SIG-M5 treated with dmso at 0.1 percent for 504 hours (cell line): ENCODE results near the gene CSKMT.
"Not testable (repeated sequence)": the region's sequence is repeated elsewhere in the genome, so short reads cannot be mapped to it uniquely, and the experiment has no call there.

Experiments used
- DNase-seq: peaks from one replicate; lab custom pipeline; 2025; ENCODE audit not compliant: unreplicated experiment; lab: John Stamatoyannopoulos, UW

Gene CSKMT

DNA sequence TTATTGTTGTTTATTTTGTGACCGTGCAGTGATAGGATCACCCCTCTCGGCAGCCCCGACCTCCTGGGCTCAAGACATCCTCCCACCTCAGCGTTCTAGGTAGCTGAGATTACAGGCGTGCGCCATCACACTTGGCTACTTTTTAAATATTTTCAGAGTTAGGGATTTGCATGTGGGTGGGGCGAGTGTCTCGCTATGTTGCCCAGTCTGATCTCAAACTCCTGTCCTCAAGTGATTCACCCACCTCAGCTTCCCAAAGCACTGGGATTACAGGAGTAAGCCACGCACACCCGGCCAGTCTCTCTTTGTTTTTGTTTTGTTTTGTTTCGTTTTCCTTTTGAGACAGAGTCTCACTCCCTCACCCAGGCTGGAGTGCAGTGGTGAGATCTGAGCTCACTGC is 10.8 kb upstream of the CSKMT start:
- DNase-seq = no peak

DNA sequence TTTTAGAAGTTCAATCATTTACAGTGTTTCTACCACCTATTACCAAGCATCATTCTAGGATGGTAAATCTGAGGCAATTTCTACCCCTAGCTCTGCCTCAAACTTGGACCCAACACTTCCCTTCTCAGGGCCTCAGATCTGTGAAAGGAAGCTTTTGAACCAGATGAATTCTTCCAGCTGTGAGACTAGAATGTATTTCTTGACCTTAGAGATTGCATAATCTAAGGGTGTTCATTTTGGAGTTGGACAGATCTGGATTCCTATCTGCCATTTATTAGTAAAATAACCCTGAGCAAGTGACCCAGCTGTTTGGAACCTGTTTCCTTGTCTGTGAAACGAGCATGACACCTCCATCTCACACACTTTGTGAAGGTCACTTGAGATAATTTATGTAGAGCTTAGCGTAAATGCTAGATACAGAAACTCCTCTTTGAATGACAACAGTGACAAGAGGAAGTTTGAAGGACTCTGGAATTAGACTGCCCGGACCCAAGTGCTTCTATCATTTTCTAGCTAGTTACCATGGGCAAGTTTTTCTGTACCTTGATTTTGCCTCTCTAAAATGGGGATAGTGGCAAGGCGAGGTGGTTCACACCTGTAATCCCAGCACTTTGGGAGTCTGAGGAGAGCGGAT is 8.2 kb upstream of the CSKMT start:
- peak; percentile 33 for DNase-seq

DNA sequence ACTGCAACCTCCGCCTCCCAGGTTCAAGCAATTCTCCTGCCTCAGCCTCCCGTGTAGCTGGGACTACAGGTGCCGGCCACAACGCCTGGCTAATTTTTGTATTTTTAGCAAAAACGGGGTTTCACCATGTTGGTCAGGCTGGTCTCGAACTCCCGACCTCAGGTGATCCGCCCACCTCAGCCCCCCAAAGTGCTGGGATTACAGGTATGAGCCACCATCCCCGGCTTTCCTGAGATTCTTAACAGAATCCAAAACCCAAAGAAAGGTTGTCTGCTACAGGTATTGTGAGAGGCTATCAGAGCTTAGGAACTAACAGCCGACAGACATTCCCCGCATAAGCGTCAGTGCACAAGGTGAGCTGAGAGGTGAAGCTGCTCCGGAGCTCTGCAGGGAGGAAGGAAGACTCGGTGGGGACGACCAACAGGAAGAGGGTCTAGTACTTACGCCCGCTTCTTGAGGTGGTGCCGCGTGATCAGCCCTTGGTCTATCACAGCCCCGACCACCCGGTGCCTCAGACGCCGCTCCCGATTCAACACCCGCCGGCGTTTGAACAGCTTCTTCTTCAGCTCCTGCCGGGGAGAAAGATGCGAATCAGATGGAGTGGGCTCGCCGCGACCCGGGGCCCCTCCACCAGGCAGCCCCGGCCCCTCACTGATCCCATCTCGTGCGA is 572 bp upstream of the CSKMT start:
- DNase-seq = peak; percentile 70

DNA sequence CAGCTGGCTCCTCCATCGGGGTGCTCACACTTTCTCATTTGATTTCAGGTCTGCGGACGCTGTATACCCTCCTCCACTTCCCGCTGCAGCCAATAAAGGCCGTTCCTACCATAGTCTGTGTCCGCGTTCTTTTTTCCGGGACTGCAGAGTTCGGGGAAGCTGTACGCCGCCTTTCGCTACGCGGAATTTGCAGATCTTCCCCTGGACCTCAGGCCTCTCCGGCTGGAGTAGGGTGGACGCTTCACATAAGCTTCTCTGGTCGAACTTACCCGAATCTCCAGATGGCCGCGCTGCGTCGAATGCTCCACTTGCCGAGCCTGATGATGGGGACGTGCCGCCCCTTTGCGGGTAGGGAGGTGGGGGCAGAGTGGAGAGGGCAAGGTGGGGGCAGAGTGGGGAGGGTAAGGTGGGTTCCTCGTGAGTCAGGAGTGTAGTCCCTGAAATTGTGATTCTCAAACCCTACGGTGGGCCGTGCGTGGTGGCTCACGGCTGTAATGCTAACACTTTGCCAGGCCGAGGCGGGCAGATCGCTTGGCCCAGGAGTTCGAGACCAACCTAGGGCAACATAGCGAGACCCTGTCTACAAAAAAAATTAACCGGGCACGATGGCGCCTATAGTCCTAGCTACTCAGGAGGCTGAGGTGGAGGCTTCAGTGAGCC is 617 bp downstream of the CSKMT start:
- peak; percentile 67 for DNase-seq

DNA sequence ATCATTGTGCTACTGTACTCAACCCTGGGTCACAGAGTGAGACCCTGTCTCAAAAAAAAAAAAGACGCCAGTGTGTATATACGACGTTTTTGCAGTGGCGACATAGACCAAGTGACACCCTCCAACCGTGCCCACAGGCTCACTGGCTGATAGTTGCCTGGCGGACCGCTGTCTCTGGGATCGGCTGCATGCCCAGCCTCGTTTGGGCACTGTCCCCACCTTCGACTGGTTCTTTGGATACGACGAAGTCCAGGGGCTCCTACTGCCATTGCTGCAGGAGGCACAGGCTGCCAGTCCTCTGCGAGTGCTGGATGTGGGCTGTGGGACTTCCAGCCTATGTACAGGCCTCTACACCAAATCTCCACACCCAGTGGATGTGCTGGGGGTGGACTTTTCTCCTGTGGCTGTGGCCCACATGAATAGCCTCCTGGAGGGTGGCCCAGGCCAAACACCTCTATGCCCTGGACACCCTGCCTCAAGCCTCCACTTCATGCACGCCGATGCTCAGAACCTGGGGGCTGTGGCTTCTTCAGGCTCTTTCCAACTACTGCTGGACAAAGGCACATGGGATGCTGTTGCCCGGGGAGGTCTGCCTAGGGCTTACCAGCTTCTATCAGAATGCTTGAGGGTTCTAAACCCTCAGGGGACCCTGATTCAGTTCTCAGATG is 1.3 kb downstream of the CSKMT start:
- DNase-seq = no peak

DNA sequence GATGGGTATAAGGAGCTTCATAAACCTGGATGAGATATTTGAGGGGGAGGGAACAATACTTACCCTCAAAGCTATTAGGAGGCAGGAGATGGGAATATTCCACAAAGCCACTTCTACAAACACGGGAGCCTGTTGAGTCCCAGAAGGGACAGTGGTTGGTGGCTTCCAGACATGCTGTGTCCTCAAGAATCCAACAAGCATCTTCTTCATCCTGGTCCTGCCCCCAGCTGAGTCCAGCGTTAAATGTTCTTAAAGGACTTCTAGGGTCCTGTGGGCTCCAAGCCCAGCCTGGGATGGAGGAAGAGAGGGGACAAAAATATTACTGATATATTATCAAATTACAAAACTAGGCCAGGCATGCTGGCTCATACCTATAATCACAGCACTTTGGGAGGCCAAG is 2.3 kb downstream of the CSKMT start:
- no peak for DNase-seq

DNA sequence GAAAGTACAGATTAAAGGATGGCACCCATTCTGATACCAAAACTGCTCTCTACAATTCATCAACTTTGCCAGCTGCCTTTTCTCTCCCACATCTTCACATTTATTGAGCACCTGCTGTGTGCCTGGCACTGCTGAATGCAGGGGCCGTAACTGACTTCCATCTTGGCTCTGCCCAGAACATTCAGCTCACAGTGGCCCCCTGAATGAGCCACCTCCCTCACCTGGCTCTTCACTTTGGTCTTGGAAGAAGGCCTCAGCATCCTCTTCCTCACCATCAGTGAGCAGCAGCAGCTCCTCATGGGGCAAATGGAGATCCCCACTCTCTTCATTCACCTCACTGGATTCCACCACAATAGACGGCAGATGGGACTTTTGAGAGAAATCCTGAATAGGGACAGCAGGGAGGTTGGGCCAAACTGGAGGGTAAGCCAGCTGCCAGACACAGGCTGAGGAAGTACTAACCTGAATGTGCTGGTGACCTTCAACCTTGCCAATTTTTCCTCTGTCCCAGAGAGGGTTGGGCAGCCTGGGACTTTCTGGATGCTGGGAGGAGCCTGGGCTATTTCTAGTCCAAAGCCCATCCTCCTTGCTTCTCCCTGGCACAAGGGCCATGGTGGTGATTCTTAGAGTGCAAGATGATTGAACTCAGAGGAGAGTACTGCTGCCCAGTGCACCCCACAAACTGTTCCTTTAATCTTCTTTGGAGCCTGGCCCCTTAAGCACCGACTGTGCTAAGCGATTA is 4.5 kb downstream of the CSKMT start:
- DNase-seq = no peak

DNA sequence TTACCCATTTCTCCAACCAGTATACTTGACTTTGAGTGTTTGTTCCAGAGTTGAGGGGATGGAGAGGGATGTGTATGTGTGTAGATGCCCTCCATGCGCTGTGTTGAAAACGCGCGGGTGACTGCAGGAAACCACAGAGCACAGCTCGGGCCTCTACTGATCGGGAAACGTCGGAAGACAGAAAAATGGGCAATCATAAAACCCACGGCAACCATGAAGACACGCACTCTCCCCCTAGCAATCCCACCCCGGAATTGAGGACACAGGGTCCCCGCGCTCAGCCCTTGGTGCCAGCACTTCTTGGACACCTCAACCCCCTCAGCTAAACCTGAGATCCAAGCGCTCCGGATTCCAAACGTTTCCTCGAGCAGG is 6.1 kb downstream of the CSKMT start:
- DNase-seq = peak; percentile 68

DNA sequence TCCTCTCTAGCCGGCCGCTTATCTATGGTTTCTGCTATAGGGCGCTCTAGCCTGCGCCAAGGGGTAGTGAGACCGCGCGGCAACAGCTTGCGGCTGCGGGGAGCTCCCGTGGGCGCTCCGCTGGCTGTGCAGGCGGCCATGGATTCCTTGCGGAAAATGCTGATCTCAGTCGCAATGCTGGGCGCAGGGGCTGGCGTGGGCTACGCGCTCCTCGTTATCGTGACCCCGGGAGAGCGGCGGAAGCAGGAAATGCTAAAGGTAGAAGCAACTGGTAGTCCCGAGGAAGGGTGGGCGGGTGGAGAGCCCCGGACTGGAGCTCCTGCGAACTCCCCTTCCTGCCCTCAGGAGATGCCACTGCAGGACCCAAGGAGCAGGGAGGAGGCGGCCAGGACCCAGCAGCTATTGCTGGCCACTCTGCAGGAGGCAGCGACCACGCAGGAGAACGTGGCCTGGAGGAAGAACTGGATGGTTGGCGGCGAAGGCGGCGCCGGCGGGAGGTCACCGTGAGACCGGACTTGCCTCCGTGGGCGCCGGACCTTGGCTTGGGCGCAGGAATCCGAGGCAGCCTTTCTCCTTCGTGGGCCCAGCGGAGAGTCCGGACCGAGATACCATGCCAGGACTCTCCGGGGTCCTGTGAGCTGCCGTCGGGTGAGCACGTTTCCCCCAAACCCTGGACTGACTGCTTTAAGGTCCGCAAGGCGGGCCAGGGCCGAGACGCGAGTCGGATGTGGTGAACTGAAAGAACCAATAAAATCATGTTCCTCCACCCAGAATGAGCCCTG is 6.7 kb downstream of the CSKMT start, which contains the start of the genes LBHD1 and UQCC3:
Gene LBHD1, minus strand, starts transcription at position 660 of the 782 bp plus-strand sequence. CDS start 2,236 bp downstream, outside the sequence.
Gene UQCC3, plus strand, starts transcription at position 66 of the 782 bp plus-strand sequence. Its CDS starts 73 bp downstream, at position 139.
- DNase-seq = peak; percentile 94

DNA sequence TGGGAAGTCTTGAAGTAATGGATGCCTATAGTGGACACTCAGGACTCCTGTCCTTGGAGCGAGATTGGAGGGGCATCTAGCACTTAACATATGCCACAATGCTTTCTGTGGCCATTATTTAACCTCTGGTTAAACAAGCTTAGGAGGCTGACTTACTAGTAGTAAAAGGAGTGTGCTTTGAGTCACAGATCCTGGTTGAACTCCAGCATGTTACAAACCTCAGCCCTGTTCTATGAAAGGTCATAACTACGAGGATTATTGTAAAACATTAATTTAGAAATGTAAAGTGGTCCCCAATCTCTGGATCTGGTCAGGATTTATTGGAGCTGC is 8.0 kb downstream of the CSKMT start:
- no peak for DNase-seq

DNA sequence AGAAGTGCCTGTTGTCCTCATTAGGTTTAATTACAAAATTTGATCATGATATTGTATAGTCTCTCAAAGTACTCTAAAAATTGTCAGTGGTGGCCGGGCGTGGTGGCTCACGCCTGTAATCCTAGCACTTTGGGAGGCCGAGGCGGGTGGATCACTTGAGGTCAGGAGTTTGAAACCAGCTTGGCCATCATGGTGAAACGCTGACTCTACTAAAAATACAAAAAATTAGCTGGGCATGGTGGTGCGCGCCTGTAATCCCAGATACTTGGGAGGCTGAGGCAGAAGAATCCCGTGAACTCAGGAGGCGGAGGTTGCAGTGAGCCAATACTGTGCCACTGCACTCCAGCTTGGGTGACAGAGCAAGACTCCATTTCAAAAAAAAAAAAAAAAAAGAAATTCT is 10.3 kb downstream of the CSKMT start:
- DNase-seq = not testable (repeated sequence)

DNA sequence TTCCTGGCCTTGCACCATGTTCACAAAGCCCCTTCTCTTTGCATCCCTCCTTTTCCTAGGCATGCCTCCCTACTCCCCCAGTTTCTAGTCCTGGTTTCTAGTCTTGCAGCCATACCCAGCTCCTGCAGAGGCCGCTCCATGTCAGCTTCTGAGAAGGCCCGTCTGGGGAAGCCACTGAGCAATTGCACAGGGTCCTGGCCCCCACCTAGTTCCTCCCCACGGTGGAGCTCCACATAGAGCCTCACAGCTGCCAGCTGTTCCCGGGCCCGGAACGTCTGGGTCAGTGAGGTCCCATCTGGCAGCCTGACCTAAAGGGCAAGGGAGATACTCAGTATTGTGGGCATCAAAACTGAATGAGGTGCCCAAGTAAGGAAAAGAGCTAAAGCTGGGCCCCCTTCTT is 11.6 kb downstream of the CSKMT start:
- no peak for DNase-seq

DNA sequence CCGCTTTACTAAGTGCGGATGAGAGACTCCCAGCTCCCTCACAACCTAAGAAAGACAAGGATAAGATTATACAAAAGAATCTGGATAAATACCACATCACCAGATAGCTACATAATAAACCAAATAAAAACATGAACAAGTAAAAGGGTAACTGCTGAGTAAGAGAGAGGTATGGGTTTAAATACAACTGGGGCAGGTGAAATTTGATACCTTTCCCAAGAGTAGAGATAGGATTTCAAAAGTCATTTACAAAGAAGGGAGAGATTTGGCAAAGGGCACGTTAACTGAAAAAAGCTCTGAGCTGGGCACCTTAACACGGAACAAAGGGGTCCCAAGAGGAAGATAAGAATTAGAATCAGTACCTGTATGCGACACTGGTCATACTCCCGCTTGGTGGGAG is 12.0 kb downstream of the CSKMT start:
- no peak for DNase-seq

DNA sequence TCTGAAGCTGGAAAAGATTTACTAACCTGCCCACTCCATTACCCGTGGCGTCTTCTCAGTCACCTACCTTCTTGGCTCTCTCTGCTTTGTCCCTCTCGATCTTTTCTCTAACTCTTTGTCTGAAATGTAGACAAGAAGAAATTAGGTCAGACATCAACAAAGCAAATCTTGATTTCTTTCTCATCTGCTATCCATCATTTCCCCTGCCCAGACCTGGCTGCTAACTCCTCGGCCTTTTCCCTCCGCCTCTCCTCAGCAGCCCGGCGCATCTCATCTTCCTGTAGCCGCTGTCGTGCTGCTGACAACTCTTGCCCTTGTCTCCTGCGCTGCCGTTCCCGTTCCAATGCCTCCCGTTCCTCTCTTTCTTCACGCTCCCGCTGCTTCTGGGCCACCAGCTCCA is 12.6 kb downstream of the CSKMT start:
- DNase-seq = no peak

DNA sequence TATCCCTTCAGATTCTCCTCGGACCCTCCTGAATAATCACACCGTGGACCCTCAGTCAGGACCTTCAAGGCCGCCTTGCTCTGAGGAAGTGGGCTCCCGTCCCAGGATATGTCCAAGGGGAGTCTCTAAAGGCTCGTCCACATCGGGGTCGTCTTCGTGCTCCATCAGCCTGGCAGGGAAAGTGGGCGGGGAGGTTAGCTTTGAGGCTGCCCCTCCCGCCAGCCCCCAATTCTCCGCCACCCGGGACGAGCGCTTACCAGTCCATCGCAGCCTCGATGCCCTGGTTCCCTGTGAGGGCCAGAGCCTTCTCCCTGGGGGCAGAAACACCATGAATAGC is 13.3 kb downstream of the CSKMT start:
- no peak for DNase-seq

DNA sequence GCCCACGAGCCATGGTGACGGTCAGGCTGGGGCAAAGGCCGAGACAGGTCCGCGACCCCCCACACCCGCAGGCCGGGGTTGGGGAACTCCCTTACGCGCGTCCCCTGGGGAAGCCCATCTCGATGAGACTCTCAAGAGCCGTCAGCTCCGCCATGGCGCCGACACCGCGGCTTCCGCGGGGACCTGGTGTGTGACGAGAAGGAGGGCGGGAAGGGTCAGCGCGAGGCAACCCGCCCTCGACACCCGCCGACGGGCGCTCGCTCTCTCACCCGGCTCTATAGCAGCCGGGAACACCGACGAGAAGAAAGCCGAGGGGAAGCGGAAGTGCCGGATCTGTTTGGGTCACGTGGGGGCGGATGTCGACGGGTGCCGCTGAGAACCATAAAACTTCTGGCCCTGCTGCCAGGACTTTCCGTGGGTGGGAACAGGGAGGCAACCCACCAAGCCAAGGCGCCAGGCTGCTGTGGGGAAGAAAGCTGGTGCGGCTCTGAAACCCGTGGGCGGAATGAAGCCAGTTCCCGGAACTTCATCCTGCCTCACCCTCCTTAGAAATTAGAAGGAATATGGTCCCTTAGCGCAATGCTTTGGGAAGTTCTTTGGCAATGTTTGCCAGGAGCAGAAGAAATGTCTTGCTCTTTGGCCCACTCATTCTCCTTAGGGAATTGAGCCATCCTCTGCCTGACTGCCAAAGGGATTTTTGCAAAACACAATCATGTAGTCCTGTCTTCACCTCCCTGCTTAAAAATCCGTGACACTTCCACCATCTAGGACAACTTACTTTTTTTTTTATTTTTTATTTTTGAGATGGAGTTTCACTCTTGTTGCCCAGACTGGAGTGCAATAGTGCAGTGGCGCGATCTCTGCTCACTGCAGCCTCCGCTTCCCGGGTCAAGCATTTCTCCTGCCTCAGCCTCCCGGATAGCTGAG is 13.9 kb downstream of the CSKMT start, which contains the start of gene UBXN1:
Gene UBXN1, minus strand, starts transcription at position 304 of the 927 bp plus-strand sequence. Its CDS starts 150 bp downstream, at position 154.
- DNase-seq = peak; percentile 89

DNA sequence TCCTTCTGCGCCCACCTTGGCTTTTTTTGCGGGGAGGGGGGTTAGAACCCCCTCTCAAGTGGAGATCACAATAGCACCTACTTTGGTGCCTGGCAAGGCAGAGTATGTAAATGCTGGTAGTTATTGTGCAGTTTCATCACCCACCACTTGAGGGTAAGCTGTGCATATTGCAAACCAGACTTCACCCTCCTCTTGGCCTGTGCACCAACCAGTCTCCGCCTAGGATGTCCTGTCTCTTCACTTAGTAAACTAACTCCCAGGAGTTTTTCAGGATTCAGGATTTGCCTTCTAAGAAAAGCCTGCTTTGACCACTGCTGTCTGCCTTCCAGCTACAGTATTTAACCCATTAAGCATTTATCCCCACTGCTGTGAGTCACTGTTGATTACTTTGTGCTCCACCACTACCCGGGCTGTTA is 15.7 kb downstream of the CSKMT start:
- peak; percentile 71 for DNase-seq

DNA sequence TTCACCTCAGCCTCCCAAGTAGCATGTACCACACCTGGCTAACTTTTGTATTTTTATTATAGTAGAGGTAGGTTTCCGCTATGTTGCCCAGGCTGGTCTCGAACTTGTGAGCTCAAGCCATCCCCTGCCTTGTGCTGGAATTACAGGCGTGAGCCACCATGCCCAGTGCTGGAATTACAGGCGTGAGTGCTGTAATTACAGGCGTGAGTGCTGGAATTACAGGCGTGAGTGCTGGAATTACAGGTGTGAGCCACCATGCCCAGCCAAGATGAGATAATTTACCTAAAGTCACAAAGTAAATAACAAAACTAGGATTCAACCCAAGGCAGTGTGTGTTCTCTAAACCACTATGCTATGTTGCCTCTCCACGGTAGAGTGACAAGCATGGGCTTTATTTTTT is 17.4 kb downstream of the CSKMT start:
- DNase-seq = no peak
